Measurements from ENCODE around the gene PRMT3. TPM values are rescaled to one million over a fixed set of nuclear protein-coding genes. Genes with fewer than 3 reads are reported as not detected.

Gene PRMT3
- total RNA-seq, 1 donor from 2014 or later: 39.6 TPM

DNA sequence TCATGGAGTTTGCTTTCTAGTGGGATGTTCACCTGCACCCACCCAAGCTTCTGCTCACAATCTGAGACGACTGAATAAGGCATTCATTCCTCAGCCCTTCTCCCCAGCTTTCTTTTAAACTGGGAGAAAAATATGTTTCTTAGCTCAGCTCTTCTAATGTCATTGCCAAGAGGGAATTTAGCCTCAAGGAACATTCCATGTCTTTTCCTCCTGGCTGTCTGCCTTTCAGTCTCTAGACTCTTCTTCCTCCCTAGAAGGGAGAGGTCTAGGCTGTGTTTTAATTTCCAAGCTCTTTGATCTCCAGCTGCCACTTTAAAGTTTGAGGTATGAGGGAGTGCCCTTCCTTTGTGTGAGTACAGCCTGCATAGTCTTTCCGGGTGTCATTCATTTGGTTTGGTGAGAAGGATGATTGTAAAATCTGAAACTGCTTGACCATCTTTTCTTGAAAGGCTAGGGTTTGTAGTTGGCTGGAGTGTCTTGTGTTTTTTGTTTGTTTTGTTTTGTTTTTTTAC, 35.7 kb upstream of the PRMT3 start:
- H3K9me3 Mint-ChIP-seq: no peaks in the 10 kb centered on the region

DNA sequence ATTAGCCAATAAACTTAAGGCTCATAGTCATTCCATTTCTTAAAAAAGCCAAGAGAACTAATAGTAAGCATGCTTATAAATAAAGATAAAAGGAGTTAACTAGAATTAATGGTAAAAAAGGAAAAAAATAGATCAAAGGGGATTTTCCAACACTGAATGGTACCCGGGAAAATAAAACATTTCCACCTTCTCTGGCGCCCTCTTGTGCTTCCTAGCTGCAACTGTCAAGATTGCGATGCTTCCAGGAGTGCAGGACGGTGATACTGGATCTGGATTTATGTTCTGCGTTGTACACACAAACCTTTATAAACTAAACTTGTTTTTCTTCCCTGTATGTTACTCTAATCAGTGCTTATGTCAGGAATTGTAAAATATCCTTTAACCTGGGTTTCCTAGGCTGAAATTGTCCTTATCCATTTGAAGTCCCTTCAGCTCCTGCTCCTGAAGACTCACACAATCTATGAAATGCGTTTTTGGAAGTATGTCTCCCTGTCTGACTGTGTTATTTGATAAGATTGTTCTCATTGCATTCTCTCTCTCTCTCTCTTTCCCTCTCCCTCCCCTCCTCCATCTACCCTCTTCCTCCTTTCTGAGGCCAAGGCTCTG, 33.6 kb upstream of the PRMT3 start:
- Histone ChIP-seq H3K27ac (no peak overlapping the region), H3K79me2 (ENCODE audit: low read depth) (no peaks in the 10 kb centered on the region), H3K36me3 (no peaks in the 10 kb centered on the region), H4K20me1 (ENCODE audit: low read depth) (no peaks in the 10 kb centered on the region), H3K4me2 (peak overlapping the region; percentile 14), H2AFZ (replicated peaks) (peak overlapping the region; percentile 23), H3K9me3 (ENCODE audit: low read depth) (no peaks in the 10 kb centered on the region), H3K4me3 (no peak overlapping the region), H3K27me3 (no peaks in the 10 kb centered on the region), H3F3A (ENCODE audit: low read depth) (peaks cover 15% of the 10 kb centered on the region), H3K9ac (no peak overlapping the region), H3K4me1 (peaks cover 32% of the 10 kb centered on the region)
- Mint-ChIP-seq H3K9me3 (no peaks in the 10 kb centered on the region), H3K4me3 (no peak overlapping the region), H3K4me1 (peaks cover 5% of the 10 kb centered on the region), H3K27me3 (ENCODE audit: insufficient read depth, low read depth) (peaks cover 7% of the 10 kb centered on the region), H3K36me3 (no peaks in the 10 kb centered on the region), H3K27ac (no peak overlapping the region)
- TF ChIP-seq CTCF (IDR thresholded peaks at IDR 0.05) (peak; percentile 92), EZH2phosphoT487 (IDR thresholded peaks at IDR 0.05) (no peak), EZH2 (IDR thresholded peaks at IDR 0.05) (no peak)
- peak; percentile 75 for DNase-seq (ENCODE audit: low spot score)

More for the DNA sequence above, 35.7 kb upstream of the PRMT3 start:
- no peaks in the 10 kb centered on the region for H3K36me3 Mint-ChIP-seq
- H3K9ac ChIP-seq: no peak overlapping the region
- H3K4me1 Mint-ChIP-seq: peaks cover 5% of the 10 kb centered on the region
- H3K4me1 ChIP-seq: peaks cover 32% of the 10 kb centered on the region
- no peaks in the 10 kb centered on the region for H3K9me3 ChIP-seq (ENCODE audit: low read depth)
- H3K27ac Mint-ChIP-seq: no peak overlapping the region
- H3K27me3 Mint-ChIP-seq (ENCODE audit: insufficient read depth, low read depth): peaks cover 7% of the 10 kb centered on the region
- no peak for DNase-seq (ENCODE audit: low spot score)
- H3K4me3 Mint-ChIP-seq: no peak overlapping the region
- H3F3A ChIP-seq (ENCODE audit: low read depth): peaks cover 15% of the 10 kb centered on the region
- H3K4me3 ChIP-seq: no peak overlapping the region
- no peaks in the 10 kb centered on the region for H3K36me3 ChIP-seq
- no peaks in the 10 kb centered on the region for H4K20me1 ChIP-seq (ENCODE audit: low read depth)
- TF ChIP-seq CTCF (IDR thresholded peaks at IDR 0.05) (no peak), EZH2phosphoT487 (IDR thresholded peaks at IDR 0.05) (no peak)
- no peak overlapping the region for H2AFZ ChIP-seq (replicated peaks)
- no peaks in the 10 kb centered on the region for H3K79me2 ChIP-seq (ENCODE audit: low read depth)
- no peaks in the 10 kb centered on the region for H3K27me3 ChIP-seq
- H3K27ac ChIP-seq: no peak overlapping the region
- no peak overlapping the region for H3K4me2 ChIP-seq

- Histone ChIP-seq H3K4me1 (peaks cover 29% of the 10 kb centered on the region), H3K79me2 (ENCODE audit: low read depth) (no peaks in the 10 kb centered on the region), H3K36me3 (no peaks in the 10 kb centered on the region), H4K20me1 (ENCODE audit: low read depth) (no peaks in the 10 kb centered on the region), H3K4me2 (no peak overlapping the region), H3K9ac (no peak overlapping the region), H2AFZ (replicated peaks) (no peak overlapping the region), H3K9me3 (ENCODE audit: low read depth) (no peaks in the 10 kb centered on the region), H3F3A (ENCODE audit: low read depth) (peaks cover 13% of the 10 kb centered on the region), H3K27ac (no peak overlapping the region), H3K4me3 (no peak overlapping the region), H3K27me3 (no peaks in the 10 kb centered on the region)
- Mint-ChIP-seq H3K27ac (no peak overlapping the region), H3K27me3 (ENCODE audit: insufficient read depth, low read depth) (peaks cover 5% of the 10 kb centered on the region), H3K36me3 (no peaks in the 10 kb centered on the region), H3K9me3 (no peaks in the 10 kb centered on the region), H3K4me3 (no peak overlapping the region), H3K4me1 (peaks cover 5% of the 10 kb centered on the region)
- peak; percentile 63 for DNase-seq (ENCODE audit: low spot score)
- TF ChIP-seq CTCF (IDR thresholded peaks at IDR 0.05) (peak; percentile 78), EZH2phosphoT487 (IDR thresholded peaks at IDR 0.05) (no peak)
Observed at GRCh38 chr11:20355221-20356219, 32.0 kb upstream of the PRMT3 start.
